NCI-H774 (cell line): ENCODE measurements around the gene TEDC1.

Source experiments
- DNase-seq: peaks from one replicate; lab custom pipeline; 2025; lab: John Stamatoyannopoulos, UW

TEDC1 gene

GRCh38 chr14:105473033-105473676, 17.9 kb upstream of the TEDC1 start:
- DNase-seq = no peak

- peak; percentile 79 for DNase-seq
Observed at GRCh38 chr14:105473677-105474482, 17.2 kb upstream of the TEDC1 start.

GRCh38 chr14:105474483-105475268, 16.4 kb upstream of the TEDC1 start, which contains the start of gene CRIP2:
CRIP2 (plus strand) TSS chr14:105474821; CDS start chr14:105474863, 42 bp downstream.
- DNase-seq = peak; percentile 71

GRCh38 chr14:105475269-105476096, 15.6 kb upstream of the TEDC1 start:
- peak; percentile 43 for DNase-seq

GRCh38 chr14:105476097-105476830, 14.8 kb upstream of the TEDC1 start:
- DNase-seq = peak; percentile 65

GRCh38 chr14:105476831-105477659, 14.0 kb upstream of the TEDC1 start:
- peak; percentile 86 for DNase-seq

- DNase-seq = no peak
Observed at GRCh38 chr14:105477660-105478397, 13.2 kb upstream of the TEDC1 start.

GRCh38 chr14:105478398-105479251, 12.4 kb upstream of the TEDC1 start:
- no peak for DNase-seq

GRCh38 chr14:105479431-105480158, 11.5 kb upstream of the TEDC1 start:
- peak; percentile 11 for DNase-seq

- no peak for DNase-seq
Observed at GRCh38 chr14:105480199-105480746, 10.8 kb upstream of the TEDC1 start.

GRCh38 chr14:105480807-105481801, 9.9 kb upstream of the TEDC1 start:
- peak; percentile 82 for DNase-seq

- peak; percentile 95 for DNase-seq
Observed at GRCh38 chr14:105481886-105482457, 9.1 kb upstream of the TEDC1 start.

GRCh38 chr14:105482486-105483110, 8.4 kb upstream of the TEDC1 start:
- no peak for DNase-seq

- DNase-seq = no peak
Observed at GRCh38 chr14:105483300-105484068, 7.6 kb upstream of the TEDC1 start.
